HG02973 (cell line): ENCODE measurements around the gene SEC16B.

Experiments used
- ATAC-seq: cut with Tn5 transposase; IDR thresholded peaks from one replicate; pipeline ENCODE4 v1.9.1; 2021; ENCODE audit warnings: moderate library complexity; ENCODE audit not compliant: unreplicated experiment

The SEC16B gene

DNA sequence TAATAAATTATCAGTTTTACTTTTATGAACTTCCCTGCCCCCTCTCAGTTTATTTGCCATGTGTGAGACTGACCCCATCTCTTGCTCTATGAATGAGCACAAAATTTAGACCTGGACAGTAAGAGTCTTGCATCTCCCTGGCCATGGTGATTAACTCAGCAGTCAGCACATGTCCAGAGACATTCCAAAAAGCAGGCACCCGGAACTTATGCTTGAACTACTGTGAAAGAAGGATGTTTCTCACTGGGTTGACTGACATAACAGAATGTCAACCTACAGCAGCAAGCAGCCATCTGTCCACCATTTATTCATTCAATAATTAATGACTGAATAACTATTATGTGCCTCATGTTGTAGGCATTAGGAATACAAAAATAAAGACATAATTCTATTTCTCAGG, 11.3 kb upstream of the SEC16B start:
- ATAC-seq, result no peak

DNA sequence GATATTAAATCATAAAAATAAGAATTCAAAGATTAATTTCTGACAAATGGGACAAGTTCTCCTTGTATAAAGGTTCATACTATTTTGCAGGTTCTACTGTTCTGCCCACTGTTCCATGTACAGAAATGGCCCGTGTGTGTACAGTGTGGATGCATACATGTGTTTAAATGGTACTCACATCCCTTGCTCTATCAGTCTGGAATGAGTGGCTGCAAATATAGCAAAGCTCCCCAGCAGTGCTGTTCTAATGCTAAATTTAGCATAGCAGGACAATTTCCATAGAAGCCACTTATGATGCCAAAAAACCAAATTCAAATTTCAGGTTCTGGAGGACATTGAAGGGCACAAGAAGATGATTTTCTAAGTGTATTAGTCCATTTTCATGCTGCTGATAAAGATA, 9.4 kb upstream of the SEC16B start:
- ATAC-seq, result no peak

DNA sequence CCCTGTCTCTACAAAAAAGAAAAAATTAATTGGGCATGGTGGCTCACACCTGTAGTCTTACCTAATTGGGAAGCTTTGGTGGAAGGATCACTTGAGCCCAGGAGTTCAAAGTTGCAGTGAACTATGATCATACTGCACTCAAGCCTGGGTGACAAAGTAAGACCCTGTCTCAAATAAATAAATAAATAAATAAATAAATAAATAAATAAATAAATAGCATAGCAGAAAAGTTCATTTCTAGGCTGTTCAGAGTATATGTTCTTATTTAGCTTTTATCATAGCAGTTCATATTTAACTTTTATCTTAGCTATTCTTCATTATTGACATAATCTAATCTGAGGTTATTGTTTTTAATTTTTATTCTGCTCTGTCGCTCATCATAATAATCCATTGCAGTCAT, 8.7 kb upstream of the SEC16B start:
- no peak for ATAC-seq

DNA sequence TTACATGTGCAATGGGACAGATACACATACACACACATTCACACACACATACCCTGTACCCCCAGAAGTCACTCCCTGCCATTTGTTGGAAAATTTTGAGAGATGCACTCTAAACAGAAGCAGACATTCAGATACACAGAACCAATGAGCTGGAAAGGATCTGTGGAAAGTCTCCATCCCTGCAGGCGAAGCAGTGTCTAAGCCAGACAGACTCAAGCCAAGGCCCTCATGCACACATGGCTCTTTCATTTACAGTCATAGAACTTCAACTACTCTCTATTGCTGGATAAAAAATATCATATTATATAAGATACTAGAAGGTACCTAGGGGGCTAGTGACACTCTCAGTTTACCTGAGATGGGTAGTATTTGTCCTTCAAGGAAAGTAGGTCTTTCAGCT, 7.3 kb upstream of the SEC16B start:
- no peak for ATAC-seq

DNA sequence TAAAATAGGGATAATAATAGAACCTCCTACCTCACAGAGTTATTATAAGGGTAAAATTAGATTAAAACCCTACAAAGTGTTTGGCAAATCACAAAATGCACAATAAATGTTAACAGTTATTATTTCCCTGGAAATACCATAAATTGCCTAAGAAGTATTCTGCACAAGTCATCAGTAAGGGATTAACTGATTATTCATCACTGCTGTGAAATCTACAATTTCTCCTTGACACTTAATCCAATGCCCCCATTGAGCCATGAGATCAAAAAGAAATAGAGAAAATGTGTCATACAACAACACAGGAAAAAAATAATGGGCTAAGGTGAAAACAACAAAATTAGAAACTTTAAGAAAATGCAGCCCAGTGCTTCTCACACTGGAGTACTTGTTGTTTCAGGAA, 6.7 kb upstream of the SEC16B start:
- ATAC-seq, result no peak

DNA sequence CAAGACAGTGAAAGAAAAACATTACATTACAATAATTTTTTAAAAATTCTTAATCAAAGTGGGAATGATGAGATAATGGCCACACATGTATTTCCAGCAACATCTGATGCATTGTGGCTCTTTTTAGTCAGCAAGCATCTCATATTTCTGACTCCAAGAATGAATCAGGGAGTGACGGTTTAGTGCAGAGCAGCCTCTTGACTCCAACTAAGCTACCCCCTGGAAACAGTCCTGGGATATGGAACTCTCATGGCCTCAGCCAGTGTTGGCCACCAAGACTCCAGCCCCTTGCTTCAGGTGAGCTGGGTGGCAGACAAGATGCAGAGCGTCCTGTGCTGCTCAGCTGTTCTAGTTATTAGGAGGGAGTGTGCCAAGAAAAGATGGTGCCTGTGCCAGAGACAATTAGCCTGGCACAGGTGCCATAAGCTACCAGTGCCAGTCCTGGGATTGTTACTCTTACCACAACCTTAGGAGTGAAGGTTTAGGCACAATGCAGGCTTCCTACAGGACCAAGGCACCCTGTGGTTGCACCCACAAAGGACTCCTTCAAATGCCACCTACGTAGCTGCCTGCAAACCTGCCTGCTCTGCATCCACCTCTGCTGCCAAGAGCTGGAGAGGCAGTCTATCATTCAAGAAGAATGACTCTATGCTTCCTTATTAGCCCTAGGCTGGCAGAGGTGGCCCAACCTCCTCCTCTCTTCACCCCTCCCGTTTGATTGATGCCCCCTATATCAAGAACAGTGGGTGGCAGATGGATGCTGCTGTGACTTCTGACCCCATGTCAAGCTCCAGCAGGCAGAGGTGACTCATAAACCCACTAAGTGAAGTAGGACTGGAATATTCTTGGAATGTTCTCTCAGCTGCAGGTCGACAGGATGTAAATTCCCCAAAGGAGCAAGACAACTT, 6.0 kb upstream of the SEC16B start:
- ATAC-seq, result no peak

DNA sequence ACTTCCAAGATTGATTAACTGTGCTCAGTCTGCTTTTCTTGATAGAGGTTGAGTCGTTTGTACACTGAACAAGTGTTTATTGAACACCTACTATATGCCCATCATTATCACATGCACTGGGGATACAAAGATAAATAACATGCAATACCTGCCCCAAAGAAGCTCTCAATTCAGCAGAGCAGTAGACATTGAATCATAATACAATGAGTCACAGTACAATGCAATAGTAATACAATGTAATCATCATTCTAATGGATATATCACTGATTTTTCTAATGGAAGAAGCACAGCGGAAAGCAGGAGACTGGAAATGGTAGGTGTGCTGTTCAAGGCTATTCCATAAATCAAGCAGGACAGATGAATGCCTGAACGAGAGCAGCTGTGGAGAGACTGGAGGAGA, 3.7 kb upstream of the SEC16B start:
- no peak for ATAC-seq

DNA sequence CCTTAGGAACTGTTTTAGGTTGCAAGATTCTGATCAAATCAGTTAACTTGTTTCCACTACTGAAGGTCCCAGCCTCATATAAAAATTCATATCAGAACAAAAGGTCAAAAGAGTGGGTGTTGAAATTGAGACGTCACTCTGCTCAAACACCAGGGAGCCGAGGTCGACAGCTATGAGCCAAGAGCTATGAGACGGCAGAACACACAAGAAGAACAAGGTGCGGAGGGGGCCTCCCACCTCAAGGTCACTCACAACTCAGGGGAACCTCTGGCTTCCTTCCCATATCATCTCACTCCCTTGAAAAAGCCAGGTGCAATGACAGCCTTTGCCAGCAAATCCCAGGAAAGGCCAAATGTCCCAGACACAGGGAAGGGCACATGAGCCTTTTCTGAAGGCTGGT, 749 bp downstream of the SEC16B start:
- ATAC-seq, result no peak

DNA sequence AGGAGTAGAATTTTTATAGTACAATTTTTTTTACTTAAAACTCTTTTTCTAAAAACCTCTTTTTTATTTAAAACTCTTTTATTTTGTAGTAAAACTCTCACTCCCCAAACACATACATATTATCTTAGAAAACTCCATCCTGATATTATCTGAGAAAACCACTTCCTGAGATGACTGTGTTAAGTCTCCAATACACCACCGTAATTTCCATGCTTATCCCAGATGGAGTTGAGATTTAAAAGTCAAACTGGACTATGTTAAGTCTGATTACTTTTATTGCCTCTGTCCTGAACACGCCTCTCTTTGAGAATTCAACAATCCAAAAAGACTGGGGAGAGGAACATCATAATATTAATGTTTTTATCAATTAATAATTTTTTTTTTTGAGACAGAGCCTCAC, 3.7 kb downstream of the SEC16B start:
- ATAC-seq, result no peak

DNA sequence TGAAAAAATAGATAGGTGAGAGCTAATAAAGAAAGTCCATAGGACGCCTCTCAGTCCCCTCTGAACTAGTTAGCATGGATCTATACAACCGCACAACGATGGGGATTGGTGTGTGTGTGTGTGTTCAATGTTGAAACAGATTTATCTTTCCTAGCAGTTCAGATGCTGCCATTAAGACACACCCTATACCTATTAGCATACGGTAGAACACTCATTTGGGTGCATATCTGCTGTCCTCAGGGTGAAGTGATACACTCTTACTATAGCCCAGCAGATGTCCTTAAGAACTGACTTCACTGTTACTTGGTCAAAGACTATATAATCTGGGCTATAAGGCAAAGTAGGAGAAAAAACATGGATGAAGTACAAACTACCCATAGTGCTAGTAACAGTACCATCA, 4.6 kb downstream of the SEC16B start:
- no peak for ATAC-seq

DNA sequence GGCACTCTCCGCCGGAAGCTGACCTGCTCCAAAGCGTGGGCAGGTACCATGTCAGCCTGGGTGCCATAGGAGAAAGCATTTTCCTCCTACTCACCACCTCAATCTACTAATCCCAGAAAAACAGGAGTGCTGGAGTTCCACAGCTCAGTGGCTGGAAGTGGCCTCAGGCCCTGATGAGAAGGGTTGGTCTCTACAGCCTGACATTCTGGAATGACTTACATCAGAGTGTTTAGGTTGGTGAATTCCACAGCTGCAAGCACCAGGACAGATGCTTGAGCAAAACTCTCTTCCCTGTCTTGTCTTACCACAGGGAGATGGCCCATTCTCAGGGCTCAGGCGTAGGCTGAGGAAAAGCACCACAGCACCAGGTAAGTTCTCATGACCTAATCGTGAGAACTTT, 5.5 kb downstream of the SEC16B start:
- no peak for ATAC-seq

DNA sequence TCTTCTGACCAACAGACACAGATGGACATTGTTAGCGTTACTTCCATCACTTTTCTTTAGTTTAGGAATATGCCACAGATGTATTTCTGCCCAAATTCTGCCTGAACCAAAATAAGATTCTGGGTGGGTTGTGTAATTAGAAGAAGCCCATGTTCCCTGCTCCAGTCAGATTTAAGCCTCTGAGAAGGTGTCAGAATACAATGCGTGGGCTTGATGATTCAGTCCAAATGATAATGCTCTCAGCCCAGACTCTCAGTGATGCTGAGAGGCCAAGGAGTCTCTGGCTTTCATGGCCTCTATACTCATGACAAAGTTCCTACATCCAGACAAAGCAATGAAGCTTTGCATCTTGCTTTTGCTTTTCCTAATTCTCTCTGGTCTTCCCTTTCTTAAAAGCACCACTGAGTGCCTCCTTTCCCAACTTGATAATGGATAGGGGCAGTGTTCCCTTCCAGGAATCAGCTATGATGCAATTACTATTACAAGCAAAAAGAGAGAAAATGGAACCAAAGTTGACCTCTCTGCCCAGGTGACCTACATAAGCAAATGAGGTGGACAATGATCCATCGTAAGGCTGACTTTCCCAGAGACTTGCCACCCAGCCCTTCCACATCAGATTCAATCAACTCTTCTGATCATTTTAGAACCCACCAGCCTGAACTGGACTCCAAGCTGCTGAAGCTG, 8.8 kb downstream of the SEC16B start:
- no peak for ATAC-seq

DNA sequence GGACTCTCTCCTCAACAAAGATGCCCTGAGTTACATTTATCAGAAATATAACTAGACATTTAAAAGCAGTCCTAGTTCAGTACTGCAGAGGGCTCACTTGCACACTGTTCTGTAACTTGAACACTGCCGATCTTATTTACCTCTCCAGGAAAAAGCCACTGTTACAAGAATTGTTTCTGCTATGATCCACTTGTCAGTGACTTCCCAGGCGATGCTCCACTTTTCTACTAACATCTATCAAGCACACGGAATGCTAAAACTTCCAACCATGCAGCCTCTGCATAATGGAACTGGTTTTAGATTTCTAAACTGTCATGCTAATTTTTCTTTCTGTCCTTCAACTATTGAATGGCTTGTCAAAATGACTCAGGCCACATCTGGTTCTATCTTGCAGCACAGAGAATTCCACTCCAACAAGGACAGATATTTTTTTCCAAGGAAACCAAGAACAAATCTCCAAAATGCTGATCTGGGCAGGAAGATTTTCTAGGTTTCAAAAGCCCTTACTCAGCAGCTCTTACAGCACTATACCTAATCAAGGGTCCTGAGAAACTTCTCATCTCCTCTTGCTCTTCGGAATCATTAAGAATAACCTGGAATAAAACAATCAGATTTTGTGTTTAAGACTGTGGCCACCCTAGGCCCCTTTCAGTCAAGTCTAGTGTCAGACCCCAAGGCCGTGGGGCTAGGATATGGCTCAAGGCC, 9.9 kb downstream of the SEC16B start:
- ATAC-seq, result no peak

DNA sequence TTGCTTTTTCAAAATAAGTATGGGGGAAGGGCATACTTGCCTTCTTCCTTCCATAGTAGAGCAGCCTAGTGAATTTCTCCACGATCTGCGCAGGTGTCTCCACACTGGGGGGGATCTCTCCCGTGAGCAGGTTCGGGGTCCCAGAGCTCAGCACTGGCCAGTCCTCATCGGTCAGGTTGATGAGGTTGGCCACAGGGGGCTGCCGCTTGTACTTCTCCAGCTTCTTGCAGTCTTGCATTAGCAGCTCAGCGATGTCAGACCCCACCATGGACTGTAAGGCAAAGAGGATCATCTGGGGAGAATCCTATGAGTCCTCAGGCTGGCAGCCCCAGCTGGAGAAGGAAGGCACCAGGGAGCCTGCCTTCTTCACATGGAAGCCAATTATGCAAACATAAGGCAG, 11.8 kb downstream of the SEC16B start:
- ATAC-seq, result no peak

DNA sequence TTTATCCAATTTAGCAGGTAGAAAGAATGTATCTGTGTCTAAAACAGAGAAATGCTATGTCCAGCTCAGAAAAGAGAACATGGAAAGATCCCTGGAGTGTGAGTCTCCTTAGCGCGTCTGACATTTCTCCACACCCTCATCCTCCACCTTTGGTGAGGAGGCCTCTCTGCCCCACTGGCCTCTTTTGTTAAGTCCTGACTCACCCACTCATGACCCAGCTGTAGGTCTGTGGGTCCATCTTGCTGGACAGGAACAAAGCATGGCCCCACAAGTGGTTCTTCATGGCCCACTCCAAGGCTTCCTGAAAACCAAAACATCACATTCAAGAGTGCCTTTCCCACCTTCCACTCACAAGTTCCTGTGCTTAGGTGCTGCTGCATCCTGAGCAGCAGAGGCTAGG, 15.8 kb downstream of the SEC16B start:
- no peak for ATAC-seq

DNA sequence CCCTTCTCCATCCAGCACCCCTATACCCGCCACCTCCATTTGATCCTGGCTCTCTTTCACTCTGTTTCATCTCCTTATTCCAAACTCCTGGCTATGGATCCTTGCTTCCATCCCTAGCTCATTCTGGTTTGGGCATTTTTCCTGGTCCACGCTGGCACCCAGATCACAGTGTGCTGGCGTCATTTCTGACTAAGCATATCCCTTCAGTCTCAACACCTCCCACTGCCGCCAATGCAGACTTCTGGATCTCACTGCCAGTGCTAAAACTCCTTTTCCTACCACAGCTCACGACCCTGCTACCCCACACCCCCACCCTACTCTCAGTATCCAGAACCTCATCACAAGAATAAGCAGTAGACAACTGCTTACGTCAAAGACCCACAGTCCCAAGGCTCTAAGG, 16.3 kb downstream of the SEC16B start:
- no peak for ATAC-seq

DNA sequence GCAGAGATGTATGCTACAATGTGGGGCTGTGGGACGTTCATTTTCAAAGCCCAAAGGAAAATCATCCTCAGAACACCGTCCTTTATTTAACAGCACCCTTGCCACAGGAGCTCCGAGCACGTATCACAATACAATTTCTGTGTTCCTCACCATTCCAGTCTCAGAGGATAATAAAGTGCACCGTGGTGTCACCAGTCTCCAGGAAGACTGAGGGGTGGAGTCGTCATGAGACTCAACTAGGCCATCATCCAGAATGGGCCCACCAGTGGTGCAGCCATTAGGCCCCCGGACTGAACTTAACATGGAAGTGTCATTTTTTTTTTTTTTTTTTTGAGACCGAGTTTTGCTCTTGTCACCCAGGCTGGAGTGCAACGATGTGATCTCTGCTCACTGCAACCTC, 17.2 kb downstream of the SEC16B start:
- ATAC-seq, result no peak

DNA sequence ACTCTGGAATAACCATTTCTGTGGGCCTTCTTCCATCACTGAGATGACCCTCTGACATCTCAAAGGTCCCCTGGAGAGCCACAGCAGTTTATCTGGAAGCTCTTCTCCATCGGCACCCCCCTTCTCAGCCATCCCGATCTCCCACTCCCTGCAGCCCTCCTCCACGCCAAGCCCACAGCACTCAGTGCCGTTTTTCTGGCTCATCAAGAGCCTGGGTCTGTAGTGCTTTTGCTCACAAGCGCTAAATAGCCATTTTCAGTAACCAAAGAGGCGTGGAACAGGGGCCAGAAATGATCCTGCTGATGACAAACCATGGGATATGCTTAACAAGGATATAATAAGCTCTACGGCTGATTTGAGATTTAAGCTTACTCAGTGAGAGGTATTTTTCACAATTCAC, 17.6 kb downstream of the SEC16B start:
- ATAC-seq, result no peak

DNA sequence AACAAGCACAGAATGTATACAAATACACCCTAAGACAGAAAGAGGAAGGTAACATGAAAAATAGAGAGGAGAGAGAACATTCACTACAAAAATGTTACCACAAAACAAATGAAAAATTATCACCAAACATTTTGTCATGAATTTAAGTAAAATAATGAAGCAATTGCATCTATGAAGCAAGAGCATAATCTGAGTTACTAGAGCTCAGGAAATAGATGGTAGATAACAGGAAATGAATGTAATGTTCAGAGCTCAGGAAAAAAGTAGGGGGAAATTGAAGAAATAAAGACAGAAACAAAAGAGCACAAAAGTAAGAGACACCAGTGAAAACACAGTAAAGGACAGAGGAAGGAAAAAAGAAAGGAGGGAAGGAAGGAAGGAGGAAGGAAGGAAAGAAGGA, 19.4 kb downstream of the SEC16B start:
- ATAC-seq, result no peak

DNA sequence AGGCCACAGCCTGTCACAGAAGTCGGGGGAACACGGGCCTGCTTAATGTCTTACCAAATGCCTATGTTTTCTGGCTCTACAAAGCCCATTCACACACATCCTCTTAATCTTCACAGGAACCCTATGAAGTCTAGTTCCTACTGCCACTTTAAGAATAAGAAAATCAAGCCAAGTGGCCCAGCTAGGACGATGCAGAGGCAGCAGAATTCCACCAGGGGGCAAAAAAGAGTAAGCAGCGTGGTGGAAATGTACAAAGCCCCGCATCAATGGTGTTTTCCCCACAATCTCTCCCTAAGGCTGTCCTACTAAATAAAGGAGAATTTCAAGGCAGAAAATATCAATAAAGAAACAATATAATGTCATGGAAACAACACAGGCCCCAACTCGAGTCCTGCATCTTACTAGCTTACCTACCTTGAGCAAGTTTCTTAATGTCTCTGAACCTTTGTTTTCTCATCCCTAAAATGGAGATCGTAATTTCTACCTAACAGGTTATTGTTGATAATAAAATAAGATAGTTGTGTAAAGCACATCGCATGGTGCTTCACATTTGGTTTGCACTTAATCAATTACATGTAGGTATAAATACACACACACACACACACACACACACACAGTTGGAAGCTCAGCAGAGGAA, 21.4 kb downstream of the SEC16B start:
- ATAC-seq, result peak; percentile 86

DNA sequence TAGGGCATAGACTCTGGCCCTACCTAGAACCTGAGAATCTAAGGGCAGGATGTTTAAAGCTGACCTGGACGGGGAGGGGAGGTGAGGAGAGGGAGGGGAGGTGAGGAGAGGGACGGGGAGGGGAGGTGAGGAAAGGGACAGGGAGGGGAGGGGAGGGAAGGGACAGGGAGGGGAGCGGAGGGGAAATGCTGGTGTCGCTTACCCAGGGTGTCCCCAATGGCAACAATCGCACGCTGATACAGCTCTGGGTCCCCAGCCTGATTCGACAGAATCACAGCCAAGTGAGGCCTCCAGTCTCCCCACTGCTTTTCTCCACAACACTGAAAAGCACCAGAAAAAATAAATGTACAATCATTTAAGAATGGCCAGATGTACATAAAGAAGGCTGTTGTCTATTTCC, 22.2 kb downstream of the SEC16B start:
- ATAC-seq, result no peak
